H9 (cell line): ENCODE measurements around the gene C22orf23. TPM values are rescaled to one million over a fixed set of nuclear protein-coding genes. Genes with fewer than 3 reads are reported as not detected.

ENCODE experiments used
- DNase-seq: peaks from one replicate; pipeline ENCODE4 v3.0.0-alpha.2; 2017
- H2AFZ ChIP-seq: one replicate; pipeline ENCODE4 v1.6.1; 2013; ENCODE audit warnings: mild to moderate bottlenecking, low read length, control low read depth, moderate library complexity
- H2AK5ac ChIP-seq: 2 replicates; pipeline ENCODE4 v1.6.1; 2013; ENCODE audit warnings: low read length, control low read depth, mixed read lengths; ENCODE audit not compliant: insufficient read length
- H2BK120ac ChIP-seq: one replicate; pipeline ENCODE4 v1.6.1; 2013; ENCODE audit warnings: low read depth, mild to moderate bottlenecking, low read length, control low read depth, inconsistent platforms; ENCODE audit not compliant: poor library complexity, severe bottlenecking
- H2BK12ac ChIP-seq: 2 replicates; pipeline ENCODE4 v1.6.1; 2013; ENCODE audit warnings: low read length, control low read depth, mixed read lengths, low read depth; ENCODE audit not compliant: insufficient read length
- H2BK15ac ChIP-seq: 2 replicates; pipeline ENCODE4 v1.6.1; 2013; ENCODE audit warnings: low read depth, low read length, control low read depth
- H2BK20ac ChIP-seq: one replicate; pipeline ENCODE4 v1.6.1; 2013; ENCODE audit warnings: low read depth, mild to moderate bottlenecking, low read length, control low read depth, inconsistent platforms; ENCODE audit not compliant: poor library complexity, severe bottlenecking
- H2BK5ac ChIP-seq: 2 replicates; pipeline ENCODE4 v1.6.1; 2013; ENCODE audit warnings: low read length, control low read depth, mixed read lengths; ENCODE audit not compliant: insufficient read length
- H3K14ac ChIP-seq: 2 replicates; pipeline ENCODE4 v1.6.1; 2013; ENCODE audit warnings: low read length, control low read depth; ENCODE audit not compliant: insufficient read depth
- H3K18ac ChIP-seq: 2 replicates; pipeline ENCODE4 v1.6.1; 2013; ENCODE audit warnings: low read depth, mild to moderate bottlenecking, mixed read lengths, low read length, control low read depth; ENCODE audit not compliant: insufficient read length
- H3K23ac ChIP-seq: 2 replicates; pipeline ENCODE4 v1.6.1; 2013; ENCODE audit warnings: low read length, control low read depth, mixed read lengths, low read depth; ENCODE audit not compliant: insufficient read length
- H3K23me2 ChIP-seq: 2 replicates; pipeline ENCODE4 v1.6.1; 2013; ENCODE audit warnings: low read depth, mild to moderate bottlenecking, mixed read lengths, low read length, control low read depth; ENCODE audit not compliant: insufficient read length, poor library complexity, severe bottlenecking
- H3K27ac ChIP-seq: 2 replicates; pipeline ENCODE4 v1.5.1; 2013; ENCODE audit warnings: low read length, control low read depth, mixed read lengths, low read depth; ENCODE audit not compliant: insufficient read length
- H3K27me3 ChIP-seq: 2 replicates; pipeline ENCODE4 v1.6.1; 2013; ENCODE audit warnings: low read length, control low read depth, inconsistent platforms; ENCODE audit not compliant: insufficient read depth
- H3K4ac ChIP-seq: 2 replicates; pipeline ENCODE4 v1.6.1; 2013; ENCODE audit warnings: low read depth, mild to moderate bottlenecking, control low read depth, inconsistent platforms, low read length, moderate library complexity
- H3K4me1 ChIP-seq: 2 replicates; pipeline ENCODE4 v1.6.1; 2013; ENCODE audit warnings: low read length, control low read depth, inconsistent platforms; ENCODE audit not compliant: insufficient read depth
- H3K4me2 ChIP-seq: 2 replicates; pipeline ENCODE4 v1.6.1; 2013; ENCODE audit warnings: low read length, control low read depth, mixed read lengths; ENCODE audit not compliant: insufficient read length, insufficient read depth
- H3K56ac ChIP-seq: 2 replicates; pipeline ENCODE4 v1.6.1; 2013; ENCODE audit warnings: low read depth, mild to moderate bottlenecking, mixed read lengths, low read length, control low read depth; ENCODE audit not compliant: insufficient read length
- H3K79me1 ChIP-seq: 2 replicates; pipeline ENCODE4 v1.6.1; 2013; ENCODE audit warnings: low read depth, mild to moderate bottlenecking, moderate library complexity, low read length, control low read depth, inconsistent platforms; ENCODE audit not compliant: insufficient read depth, poor library complexity, severe bottlenecking
- H3K79me2 ChIP-seq: 2 replicates; pipeline ENCODE4 v1.6.1; 2013; ENCODE audit warnings: low read length, control low read depth, inconsistent platforms; ENCODE audit not compliant: insufficient read depth
- H3K9ac ChIP-seq: 2 replicates; pipeline ENCODE4 v1.6.1; 2013; ENCODE audit warnings: low read length, control low read depth, mixed read lengths; ENCODE audit not compliant: insufficient read length; ENCODE audit errors: extremely low read depth
- H3K9me3 ChIP-seq: one replicate; pipeline ENCODE4 v1.6.1; 2013; ENCODE audit warnings: low read depth, low read length, inconsistent platforms; ENCODE audit not compliant: control insufficient read depth
- H3T11ph ChIP-seq: one replicate; pipeline ENCODE4 v1.6.1; 2013; ENCODE audit warnings: mild to moderate bottlenecking, low read length, control low read depth, inconsistent platforms
- H4K20me1 ChIP-seq: one replicate; pipeline ENCODE4 v1.6.1; 2013; ENCODE audit not compliant: control insufficient read depth, insufficient read length, insufficient read depth
- H4K5ac ChIP-seq: 2 replicates; pipeline ENCODE4 v1.6.1; 2013; ENCODE audit warnings: low read depth, mild to moderate bottlenecking, mixed read lengths, low read length, control low read depth; ENCODE audit not compliant: insufficient read length
- H4K8ac ChIP-seq: replicated peaks from 2 replicates; pipeline ENCODE4 v1.6.1; 2013; ENCODE audit warnings: low read length, control low read depth, mixed read lengths, low read depth; ENCODE audit not compliant: insufficient read length
- H4K91ac ChIP-seq: 2 replicates; pipeline ENCODE4 v1.6.1; 2013; ENCODE audit warnings: low read depth, mild to moderate bottlenecking, moderate library complexity, mixed read lengths, low read length, control low read depth; ENCODE audit not compliant: insufficient read length
- H3K27ac Mint-ChIP-seq, 3 experiments: 2 replicates in 2 of 3; 3 replicates in 1 of 3; pipeline ENCODE4 v1.8.0; 2020 to 2021; ENCODE audit warnings: mixed read lengths in 3 of 3, mild to moderate bottlenecking in 1 of 3, moderate library complexity in 1 of 3
- H3K27me3 Mint-ChIP-seq: 2 replicates; pipeline ENCODE4 v1.8.0; 2021; ENCODE audit warnings: low read depth, mild to moderate bottlenecking, moderate library complexity, mixed read lengths
- H3K36me3 Mint-ChIP-seq, 3 experiments: 2 replicates in 2 of 3; 3 replicates in 1 of 3; pipeline ENCODE4 v1.8.0; 2020 to 2021; ENCODE audit warnings: low read depth in 3 of 3, mixed read lengths in 3 of 3; ENCODE audit not compliant: insufficient read depth in 1 of 3
- H3K4me1 Mint-ChIP-seq, 2 experiments: 2 replicates each; pipeline ENCODE4 v1.8.0; 2020; ENCODE audit warnings: mixed read lengths in 2 of 2
- H3K4me3 Mint-ChIP-seq, 2 experiments: 2 replicates in 1 of 2; 3 replicates in 1 of 2; pipeline ENCODE4 v1.8.0; 2020 to 2021; ENCODE audit warnings: mild to moderate bottlenecking in 2 of 2, mixed read lengths in 2 of 2, moderate library complexity in 1 of 2
- H3K9me3 Mint-ChIP-seq, 2 experiments: 2 replicates in 1 of 2; 3 replicates in 1 of 2; pipeline ENCODE4 v1.8.0; 2020; ENCODE audit warnings: mild to moderate bottlenecking in 2 of 2, mixed read lengths in 2 of 2, moderate library complexity in 1 of 2
- WGBS: extraction: QIAGEN DNeasy Blood & Tissue Kit; methylation state at CpG from one replicate; pipeline ENCODE4 v1.1.7; 2013; ENCODE audit warnings: missing lambda C conversion rate, low lambda C conversion rate, mixed read lengths; ENCODE audit not compliant: insufficient read length; ENCODE audit errors: extremely low coverage; 5-methylcytosine and 5-hydroxymethylcytosine counted together
- total RNA-seq: library from RNA; stranded (reverse); gene quantifications from 2 replicates; pipeline ENCODE4 v1.2.1, GENCODE V29; 2021
- TF ChIP-seq, protein P1 (sequence below): fragments of 200-600 bp; sonication (generic); conservative IDR thresholded peaks from 3 replicates; pipeline ENCODE4 v1.8.0; 2021; ENCODE audit warnings: antibody characterized with exemption, mild to moderate bottlenecking

The C22orf23 gene
- total RNA-seq, 1 experiment from 2014 or later = 0.57 TPM

DNA sequence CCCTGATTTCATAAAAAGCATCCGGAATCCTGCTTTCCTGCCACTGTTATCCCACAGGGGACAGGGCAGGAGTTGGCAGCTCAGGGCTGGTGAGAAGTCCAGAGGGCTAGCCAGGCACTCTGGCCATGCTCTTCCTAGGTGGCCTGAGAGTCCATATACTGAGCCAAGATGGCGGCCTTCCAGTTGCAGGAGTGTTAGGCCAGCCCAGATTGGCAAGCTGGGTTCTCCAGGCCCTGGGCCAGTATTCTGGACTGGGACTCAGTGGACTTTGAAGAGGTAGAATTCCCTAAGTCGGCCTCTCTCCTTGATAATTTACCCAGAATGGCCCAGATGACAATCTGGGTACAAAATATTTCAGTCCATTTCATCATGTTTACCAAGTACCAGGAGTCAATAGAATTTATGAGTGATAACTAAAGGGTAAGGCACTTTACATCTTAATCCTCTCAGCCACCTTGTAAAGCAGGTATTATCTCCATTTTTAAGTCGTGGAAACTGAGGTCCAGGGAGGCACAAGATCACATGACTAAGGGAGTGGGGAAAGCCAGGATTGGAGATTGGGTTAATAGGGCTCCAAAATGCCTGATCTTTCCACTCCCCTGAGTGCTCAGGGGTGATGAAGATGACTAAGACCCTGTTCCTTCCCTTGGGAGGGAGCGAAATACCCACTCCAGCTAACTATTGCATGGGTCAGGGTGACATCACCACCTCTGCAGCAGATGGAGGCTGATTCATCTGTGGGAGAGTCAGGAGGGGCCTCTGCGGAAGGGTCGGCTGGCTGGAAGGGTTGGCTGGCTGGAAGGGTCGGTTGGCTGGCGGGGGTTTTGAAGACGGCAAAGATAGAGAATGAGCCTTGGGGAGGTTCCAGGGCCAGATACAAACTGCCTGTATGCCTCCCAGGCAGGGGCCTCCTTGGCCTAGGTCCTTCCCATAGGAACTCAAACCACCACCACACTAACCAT is 48.5 kb downstream of the C22orf23 start:
- H3K4me1 Mint-ChIP-seq = peaks cover 26 to 32% of the 10 kb centered on the region in 2 experiments
- no peak overlapping the region for H2BK20ac ChIP-seq
- TF ChIP-seq, protein P1, sequence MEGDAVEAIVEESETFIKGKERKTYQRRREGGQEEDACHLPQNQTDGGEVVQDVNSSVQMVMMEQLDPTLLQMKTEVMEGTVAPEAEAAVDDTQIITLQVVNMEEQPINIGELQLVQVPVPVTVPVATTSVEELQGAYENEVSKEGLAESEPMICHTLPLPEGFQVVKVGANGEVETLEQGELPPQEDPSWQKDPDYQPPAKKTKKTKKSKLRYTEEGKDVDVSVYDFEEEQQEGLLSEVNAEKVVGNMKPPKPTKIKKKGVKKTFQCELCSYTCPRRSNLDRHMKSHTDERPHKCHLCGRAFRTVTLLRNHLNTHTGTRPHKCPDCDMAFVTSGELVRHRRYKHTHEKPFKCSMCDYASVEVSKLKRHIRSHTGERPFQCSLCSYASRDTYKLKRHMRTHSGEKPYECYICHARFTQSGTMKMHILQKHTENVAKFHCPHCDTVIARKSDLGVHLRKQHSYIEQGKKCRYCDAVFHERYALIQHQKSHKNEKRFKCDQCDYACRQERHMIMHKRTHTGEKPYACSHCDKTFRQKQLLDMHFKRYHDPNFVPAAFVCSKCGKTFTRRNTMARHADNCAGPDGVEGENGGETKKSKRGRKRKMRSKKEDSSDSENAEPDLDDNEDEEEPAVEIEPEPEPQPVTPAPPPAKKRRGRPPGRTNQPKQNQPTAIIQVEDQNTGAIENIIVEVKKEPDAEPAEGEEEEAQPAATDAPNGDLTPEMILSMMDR = no peak
- no peaks in the 10 kb centered on the region for H3K9me3 ChIP-seq
- H4K20me1 ChIP-seq = no peaks in the 10 kb centered on the region
- no peak overlapping the region for H4K5ac ChIP-seq
- H3K23ac ChIP-seq = no peak overlapping the region
- peaks cover 5% of the 10 kb centered on the region for H3K23me2 ChIP-seq
- H3K27me3 ChIP-seq = no peaks in the 10 kb centered on the region
- no peak overlapping the region for H3K27ac ChIP-seq
- H3K4ac ChIP-seq = no peak overlapping the region
- H4K91ac ChIP-seq = no peak overlapping the region
- DNase-seq = peak; percentile 58
- no CpG with 5 or more reads among the region's 10 CpGs for WGBS
- peak overlapping the region in 2 of 3 experiments; percentile 46 to 65; a peak in 4 of 7 replicates for H3K27ac Mint-ChIP-seq
- no peak overlapping the region for H3K56ac ChIP-seq
- H3K4me3 Mint-ChIP-seq = peak overlapping the region; percentile 72 to 80
- no peak overlapping the region for H3T11ph ChIP-seq
- H3K79me2 ChIP-seq = no peaks in the 10 kb centered on the region
- no peak overlapping the region for H2AK5ac ChIP-seq
- no peak overlapping the region for H2BK5ac ChIP-seq
- H2BK12ac ChIP-seq = no peak overlapping the region
- no peaks in the 10 kb centered on the region for H3K9me3 Mint-ChIP-seq
- H3K4me2 ChIP-seq = no peak overlapping the region
- 0 out of 2 replicates have a peak, but pooled peaks cover 3% of the 10 kb centered on the region for H3K4me1 ChIP-seq
- H3K27me3 Mint-ChIP-seq = no peaks in the 10 kb centered on the region
- H2BK120ac ChIP-seq = no peak overlapping the region
- no peak overlapping the region; the same call in 1 of the 2 replicates for H3K14ac ChIP-seq
- H3K79me1 ChIP-seq = no peaks in the 10 kb centered on the region
- peaks cover 3 to 10% (median 9%) of the 10 kb centered on the region in 3 experiments; a peak in 4 of 7 replicates for H3K36me3 Mint-ChIP-seq
- no peak overlapping the region for H4K8ac ChIP-seq
- no peak overlapping the region for H2BK15ac ChIP-seq
- H3K18ac ChIP-seq = peak overlapping the region; percentile 22
- no peak overlapping the region for H3K9ac ChIP-seq
- H2AFZ ChIP-seq = no peak overlapping the region
